GM08714 (cell line): Measurements from ENCODE around the gene AKNA.

Source experiments
- H3K4me3 ChIP-seq: fragments of 200-500 bp; sonication (Bioruptor generic); 2 replicates; pipeline ENCODE4 v1.5.1; 2014; ENCODE audit warnings: mild to moderate bottlenecking, low read length, inconsistent platforms
- ZNF274 ChIP-seq: IDR thresholded peaks from 2 replicates; pipeline ENCODE4 v1.6.1; 2012; ENCODE audit warnings: mild to moderate bottlenecking, low read depth, low read length

AKNA gene

DNA sequence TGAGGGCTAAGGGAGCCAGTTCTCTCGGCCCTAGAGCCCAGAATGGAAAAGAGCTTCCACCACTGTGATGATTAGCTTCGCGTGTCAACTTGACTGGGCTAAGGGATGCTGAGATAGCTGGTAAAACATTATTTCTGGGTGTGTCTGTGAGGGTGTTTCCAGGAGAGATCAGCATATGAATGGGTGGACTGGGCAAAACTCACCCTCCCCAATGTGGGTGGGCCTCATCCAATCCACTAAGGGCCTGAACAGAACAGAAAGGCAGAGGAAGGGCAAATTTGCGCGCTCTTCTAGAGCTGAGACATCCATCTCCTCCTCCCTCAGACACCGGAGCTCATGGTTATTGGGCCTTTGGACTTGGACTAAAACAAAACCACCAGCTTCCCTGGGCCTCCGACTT lies 20.9 kb upstream of the AKNA start:
- H3K4me3 ChIP-seq = no peak overlapping the region
- no peak for TF ChIP-seq ZNF274

DNA sequence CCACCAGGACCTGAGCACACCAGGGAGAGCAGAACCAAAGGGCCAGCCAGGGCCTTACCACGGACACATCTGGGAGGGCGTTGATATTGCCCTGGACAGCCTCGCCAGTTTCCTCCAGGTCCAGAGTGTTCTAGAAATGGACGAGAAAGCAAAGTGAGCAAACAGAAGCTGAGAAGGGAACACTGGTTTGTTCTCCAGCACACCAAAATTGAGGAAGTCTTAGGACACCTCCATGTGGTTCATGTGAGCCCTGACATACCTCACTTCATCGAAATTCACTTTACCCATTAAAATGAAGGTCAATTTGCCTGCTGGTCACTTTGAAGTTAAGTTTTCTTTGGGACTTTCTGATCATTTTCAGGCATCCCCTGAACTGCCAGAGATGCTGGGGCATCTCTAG lies 20.1 kb upstream of the AKNA start:
- no peak overlapping the region for H3K4me3 ChIP-seq
- no peak for TF ChIP-seq ZNF274

DNA sequence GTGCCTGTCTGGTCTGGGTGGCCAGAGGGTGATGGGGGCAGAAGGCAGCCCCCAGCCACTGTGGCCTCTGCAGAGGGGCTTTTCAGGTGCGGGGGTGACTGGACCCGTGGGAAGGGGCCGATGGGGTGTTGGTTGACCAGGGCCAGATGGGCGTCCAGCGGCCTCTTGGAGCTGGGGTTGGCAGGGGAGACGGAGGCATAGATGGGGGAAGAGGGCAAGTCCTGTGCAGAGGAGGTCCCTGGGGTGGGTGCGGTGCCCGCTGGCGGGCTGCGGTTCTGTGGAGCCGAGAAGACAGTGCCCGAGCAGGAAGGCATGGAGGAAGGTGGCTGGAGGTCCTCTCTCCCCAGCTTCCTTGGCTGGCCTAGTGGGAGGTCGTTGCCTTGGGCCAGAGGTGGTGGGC lies 18.7 kb upstream of the AKNA start:
- no peak for TF ChIP-seq ZNF274
- H3K4me3 ChIP-seq = no peak overlapping the region

DNA sequence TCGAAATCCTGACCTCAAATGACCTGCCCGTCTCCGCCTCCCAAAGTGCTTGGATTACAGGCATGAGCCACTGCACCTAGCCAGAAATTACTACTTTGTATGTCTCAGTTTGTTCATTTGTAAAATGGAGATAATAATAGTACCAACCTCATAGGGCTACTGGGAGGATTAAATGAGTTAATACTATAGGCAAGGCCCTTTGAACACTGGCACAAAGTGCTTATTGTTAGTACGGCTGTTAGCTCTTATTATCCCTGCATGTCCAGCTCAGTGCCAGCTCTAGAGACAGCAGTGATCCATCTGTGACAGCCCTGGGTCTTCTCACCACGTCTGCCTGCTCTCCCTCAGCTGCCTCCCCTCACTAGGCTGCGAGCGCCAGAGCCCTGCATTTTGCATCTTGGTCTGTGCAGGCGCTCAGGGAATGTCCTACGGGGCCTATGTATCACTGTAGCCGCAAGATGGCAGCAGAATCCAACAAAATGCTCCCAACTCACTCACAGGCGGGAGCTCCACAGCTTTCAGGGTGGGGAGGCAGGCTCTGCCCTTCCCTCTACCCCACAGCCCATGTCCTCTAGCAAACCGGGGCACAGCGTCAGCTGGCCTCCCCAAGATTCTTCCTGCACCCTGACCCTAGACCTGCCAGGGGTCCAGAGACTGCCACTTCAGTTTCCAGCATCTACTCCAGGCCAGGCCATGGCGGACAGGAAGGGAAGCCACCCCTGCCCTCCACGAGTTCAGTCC lies 17.7 kb upstream of the AKNA start:
- no peak overlapping the region for H3K4me3 ChIP-seq
- no peak for TF ChIP-seq ZNF274

DNA sequence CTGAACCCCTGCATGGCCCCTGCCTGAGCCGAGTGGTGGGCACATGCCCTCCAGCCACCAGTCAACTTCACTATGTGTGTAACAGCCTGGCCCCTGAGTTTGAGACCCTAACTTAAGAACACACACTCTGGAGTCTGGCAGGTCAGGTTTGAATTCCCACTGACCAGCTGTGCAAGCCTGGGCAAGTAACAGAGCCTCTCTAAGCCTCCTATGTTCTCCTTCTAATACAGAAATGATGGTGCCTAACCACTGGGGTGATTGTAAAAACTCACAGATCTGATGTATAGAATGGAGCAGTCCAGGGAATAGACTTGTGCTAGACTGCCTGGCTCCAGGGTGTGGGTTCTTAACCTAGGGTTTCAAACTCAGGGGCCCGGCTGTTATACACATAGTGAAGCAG lies 16.7 kb upstream of the AKNA start:
- no peak for TF ChIP-seq ZNF274
- no peak overlapping the region for H3K4me3 ChIP-seq

DNA sequence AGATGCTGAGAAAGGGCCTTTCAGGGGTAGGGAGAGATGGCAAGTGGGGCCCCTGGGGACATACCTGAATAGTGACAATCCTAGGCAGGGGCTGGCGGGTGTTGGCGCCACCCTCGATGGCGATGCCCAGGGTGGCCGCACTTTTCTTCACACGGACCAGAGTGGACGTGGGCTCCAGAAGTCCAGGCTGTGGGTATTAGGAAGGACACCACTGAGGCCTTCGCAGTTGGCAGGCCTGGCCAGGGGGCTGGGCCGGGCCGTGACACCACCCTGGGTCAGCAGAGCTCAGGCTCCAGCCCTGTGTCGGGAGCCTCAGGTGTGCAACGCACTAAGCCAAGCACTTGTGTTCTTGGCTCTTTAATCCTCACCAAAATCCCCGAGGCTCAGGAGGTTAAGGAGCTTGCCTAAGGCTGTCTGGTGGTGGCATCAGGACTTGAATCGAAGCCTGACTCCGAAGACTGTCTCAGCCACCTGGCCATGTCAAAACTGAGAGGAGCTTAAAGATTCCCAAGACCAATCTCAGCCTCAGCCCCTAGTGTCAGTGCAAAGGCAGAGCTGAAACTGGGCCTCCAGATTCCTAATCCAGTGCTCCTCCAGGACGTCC lies 15.5 kb upstream of the AKNA start:
- no peak for TF ChIP-seq ZNF274
- no peak overlapping the region for H3K4me3 ChIP-seq

DNA sequence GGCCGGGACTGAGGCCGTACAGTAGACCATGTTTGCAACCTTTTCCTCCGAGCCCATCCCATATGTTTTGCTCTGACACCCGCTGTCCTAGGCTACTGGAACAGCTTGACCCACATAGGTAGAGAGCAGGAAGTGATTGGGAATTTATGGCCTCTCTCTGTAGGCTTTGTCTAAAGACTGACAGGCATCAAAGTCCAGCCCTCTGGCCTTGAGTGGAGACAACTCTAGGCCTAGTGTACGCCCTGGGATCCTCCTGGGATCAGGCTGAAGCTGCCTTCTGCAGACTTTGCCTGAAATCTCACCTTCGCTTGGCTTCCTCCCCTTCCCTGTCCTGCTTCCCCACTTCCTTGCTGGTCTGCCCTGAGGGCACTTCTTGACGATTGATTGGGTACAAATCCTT lies 13.6 kb upstream of the AKNA start:
- no peak for TF ChIP-seq ZNF274
- no peak overlapping the region for H3K4me3 ChIP-seq

DNA sequence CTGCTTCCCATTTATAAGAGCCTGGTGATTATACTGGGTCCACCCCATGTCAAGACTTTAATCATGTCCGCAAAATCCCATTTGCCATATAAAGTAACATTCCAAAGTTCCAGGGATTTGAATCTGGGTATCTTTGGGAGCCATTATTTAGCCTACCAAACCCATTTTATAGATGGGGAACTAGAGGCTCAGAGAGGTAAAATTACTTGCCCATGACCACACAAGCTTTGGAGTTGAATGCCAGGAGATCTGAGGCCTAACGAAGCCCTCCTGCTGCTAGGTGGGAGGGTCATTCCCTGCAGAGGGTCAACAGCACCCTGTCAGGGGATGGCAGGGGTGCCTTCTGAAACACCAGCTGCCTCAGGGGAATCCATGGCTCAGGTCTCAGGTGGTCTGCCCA lies 13.0 kb upstream of the AKNA start:
- H3K4me3 ChIP-seq = no peak overlapping the region
- TF ChIP-seq ZNF274 = no peak

DNA sequence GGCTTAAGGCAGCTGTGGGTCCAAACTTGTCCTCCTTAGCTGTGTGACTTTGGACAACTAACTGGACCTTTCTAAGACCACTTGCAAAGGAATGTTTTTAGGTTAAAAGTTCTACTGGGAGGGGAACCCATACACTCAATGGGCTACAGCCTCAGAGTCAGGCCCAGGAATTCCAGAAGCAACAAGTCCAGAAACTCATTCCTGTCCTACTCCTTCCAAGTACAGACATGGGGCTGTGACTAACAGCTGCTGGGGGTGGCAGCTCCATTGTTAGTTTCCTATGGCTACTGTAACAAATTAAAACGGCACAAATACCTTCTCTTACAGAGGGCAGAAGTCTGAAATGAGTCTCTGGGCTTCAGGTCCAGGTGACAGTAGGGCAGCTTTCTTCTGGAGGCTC lies 12.4 kb upstream of the AKNA start:
- TF ChIP-seq ZNF274 = no peak
- H3K4me3 ChIP-seq = no peak overlapping the region

DNA sequence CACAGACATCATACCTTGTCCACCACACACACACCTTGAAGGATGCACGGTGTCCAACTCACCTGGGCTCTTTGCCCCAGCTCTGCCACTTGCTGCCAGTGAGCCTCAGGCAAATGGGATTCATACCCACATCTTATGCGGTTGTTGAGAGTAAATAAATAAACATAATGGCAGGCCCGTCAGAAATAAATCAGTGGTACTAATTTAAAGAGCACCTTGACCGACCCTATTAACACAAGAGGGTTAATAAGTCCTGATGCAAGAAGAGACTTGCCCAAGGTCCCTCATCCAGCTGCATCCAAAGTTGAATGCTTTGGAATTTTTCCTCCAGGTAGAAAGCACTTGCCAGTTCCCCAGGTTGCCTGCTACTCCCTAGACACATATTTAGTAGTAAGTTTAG lies 11.6 kb upstream of the AKNA start:
- H3K4me3 ChIP-seq = no peak overlapping the region
- TF ChIP-seq ZNF274 = no peak

DNA sequence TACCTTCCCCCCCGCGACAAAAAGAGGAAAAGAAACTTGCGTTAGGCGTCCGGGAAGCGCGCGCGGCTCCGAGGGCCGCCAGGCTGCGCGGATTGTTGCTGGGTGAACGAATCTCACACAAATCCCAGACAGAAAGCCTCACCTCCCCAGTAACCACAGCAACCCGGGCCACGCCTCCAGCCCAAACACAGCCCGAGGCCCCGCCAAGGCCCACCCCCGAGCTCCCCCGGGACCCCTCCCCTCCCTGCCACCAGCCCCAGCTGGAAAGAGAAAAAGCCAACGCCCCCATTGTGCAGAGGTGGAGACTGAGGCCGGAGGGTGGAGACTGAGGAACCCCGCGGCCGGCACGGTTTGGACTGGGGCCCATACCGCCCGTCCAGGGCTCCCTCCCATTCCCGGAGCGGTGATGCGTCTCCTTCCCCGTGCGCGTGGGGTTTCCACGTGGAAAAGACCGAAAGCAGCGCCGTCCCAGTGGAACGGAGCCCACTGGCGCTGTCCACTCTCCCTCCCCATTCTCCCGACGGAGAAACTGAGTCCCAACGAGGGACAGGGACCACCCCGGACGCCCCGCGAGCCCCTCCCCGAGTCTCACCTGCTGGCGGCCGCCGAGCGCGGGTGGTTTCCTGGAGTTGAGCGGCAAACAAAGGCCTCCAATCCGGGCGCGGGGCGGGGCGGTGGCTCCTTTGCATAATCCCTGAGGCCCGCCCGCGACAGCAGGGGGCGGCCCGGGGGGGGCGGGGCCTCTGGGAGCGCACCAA lies 10.2 kb upstream of the AKNA start:
- no peak for TF ChIP-seq ZNF274
- H3K4me3 ChIP-seq = peak overlapping the region; percentile 76; the same call in 1 of the 2 replicates

DNA sequence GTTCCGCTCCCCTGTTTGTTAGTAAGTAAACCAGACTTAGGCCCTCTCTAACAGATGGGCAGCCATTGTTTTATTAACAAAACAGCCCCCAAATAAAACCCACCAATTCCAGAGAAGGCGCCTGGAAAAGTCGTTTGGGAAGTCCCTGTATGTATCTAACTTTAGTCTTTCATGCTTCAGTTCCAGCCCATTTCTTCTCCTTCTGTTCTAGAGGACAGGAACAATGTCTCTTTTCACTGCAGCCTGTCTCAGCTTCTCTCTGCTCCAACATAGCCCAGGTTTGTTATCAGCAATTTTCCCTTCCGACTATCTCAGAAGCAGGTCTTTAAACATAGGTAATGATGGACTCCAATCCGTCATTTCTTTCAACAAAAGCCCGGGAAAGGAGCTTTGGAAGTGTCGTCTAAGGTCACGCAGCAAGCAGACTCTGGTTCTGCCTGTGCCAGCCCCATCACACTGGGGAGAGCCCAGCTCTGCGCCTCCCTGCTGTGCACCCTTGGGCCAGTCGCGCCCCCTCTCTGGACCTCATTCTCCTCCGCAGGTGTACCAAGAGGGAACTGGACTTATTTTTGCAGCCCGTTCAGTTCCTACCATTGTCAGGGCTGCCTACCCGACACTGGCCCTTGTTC lies 9.6 kb upstream of the AKNA start:
- peak overlapping the region; percentile 76 for H3K4me3 ChIP-seq
- TF ChIP-seq ZNF274 = no peak

DNA sequence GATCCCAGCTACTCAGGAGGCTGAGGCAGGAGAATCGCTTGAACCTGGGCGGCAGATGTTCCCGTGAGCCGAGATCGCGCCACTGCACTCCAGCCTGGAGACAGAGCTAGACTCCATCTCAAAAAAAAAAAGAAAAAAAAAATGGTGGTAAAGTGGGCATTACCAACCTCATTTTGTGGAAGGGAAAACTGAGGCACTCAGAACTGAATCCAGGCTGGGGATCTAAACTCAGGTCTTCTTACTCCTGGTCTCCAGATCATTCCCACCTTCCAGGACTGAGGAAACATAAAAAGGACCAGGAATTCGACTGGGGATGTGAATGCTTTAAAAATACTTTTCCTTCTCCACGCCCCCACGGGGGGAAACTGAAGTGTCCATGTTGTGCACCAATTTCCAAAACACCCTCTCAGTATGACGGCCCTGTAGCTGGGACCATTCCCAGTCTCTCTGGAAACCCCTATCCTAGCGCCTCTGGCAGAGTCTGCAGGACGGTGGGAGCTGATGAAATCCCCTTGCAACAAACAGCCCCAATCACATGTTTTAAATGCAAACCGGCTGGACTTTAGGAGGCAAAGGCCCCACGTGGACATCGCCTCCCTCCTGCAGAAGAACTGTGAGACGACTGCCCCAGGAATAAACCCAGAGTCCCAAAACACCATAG lies 8.9 kb upstream of the AKNA start:
- TF ChIP-seq ZNF274 = no peak
- peak overlapping the region; percentile 76; the same call in 1 of the 2 replicates for H3K4me3 ChIP-seq

DNA sequence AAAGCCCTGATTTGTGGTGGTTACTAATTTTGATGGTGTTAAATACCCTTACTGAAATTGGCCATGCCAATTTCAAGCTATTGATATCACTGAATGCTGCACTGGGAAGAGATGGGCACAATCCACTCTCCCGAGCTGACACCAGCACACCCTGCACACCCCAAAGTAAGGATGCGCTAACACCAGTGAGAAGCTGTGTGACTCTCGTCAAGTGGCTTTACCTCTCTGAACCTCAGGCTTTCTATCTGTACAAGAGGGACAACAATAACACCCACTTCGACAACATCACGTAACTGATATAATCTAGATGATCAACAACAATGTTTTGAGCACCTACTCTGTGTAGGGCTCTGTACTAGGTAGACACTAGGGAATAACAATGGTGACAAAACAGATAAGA lies 8.0 kb upstream of the AKNA start:
- TF ChIP-seq ZNF274 = no peak
- no peak overlapping the region for H3K4me3 ChIP-seq

DNA sequence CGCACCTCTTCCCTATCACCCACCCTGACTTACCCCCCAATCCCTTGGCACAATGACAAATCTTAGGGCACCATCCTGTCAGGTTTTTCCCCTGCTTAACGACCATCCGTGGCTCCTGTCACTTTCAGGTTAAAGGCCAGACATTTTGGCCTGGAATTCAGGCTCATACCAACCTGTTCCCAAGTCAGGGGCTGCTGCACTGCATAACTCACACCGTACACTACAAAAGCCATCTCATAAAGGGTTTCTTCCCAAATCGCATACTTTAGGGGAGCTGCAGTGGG lies 7.5 kb upstream of the AKNA start:
- no peak for TF ChIP-seq ZNF274
- no peak overlapping the region for H3K4me3 ChIP-seq
